ENCODE results near the gene VTCN1. TPM values are rescaled to one million over a fixed set of nuclear protein-coding genes. Genes with fewer than 3 reads are reported as not detected.

Gene VTCN1
- total and polyA plus RNA-seq, 2 of the 8 experiments (the other 6 are each of a cell fraction or from before 2014, with no cell fraction given): 0.32 TPM; not detected in 1

DNA sequence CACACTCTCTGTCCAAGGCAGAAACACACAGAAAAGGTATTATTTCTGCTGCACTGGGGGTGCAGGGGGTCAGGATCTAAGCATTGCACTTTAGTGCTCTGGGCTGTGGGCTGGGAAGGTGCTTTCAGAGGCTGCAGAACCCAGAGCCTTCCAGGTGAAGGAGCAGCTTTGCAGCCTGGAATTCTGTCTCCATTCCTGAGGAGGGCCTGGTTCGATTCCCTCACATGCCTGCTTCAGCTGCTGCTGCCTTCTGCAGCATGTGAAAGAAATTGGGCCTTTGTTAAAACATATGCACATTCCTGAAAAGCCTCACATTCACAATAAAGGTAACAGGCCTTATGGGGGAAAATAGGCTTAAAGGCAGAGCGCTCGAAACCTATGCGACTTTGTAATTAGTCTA lies 35.9 kb downstream of the VTCN1 start:
- Histone ChIP-seq H4K8ac (ENCODE audit: extremely low read depth, insufficient read depth, low read length) (no peak overlapping the region), H2BK12ac (ENCODE audit: low read depth, low read length) (no peak overlapping the region), H3K9ac (replicated peaks in 1 of 4; ENCODE audit: extremely low read depth in 1 of 4, low read depth in 3 of 4, low read length in 3 of 4) (no peak overlapping the region), H3K4me3 (ENCODE audit: extremely low read depth in 1 of 4, insufficient read depth in 2 of 4, low read depth in 3 of 4, low read length in 4 of 4) (no peak overlapping the region), H2AFZ (ENCODE audit: low read length) (no peak overlapping the region), H3K36me3 (ENCODE audit: control insufficient read depth in 2 of 4, insufficient read depth in 4 of 4, low read length in 3 of 4) (no peaks in the 10 kb centered on the region), H4K91ac (replicated peaks; ENCODE audit: insufficient read length, low read length) (no peak overlapping the region), H2BK15ac (ENCODE audit: low read length) (no peak overlapping the region), H3K56ac (replicated peaks; ENCODE audit: insufficient read length, low read depth, low read length) (no peak overlapping the region), H3K79me1 (ENCODE audit: low read depth, low read length) (no peaks in the 10 kb centered on the region), H3K14ac (ENCODE audit: insufficient read length) (no peak overlapping the region), H2BK120ac (replicated peaks; ENCODE audit: low read depth, low read length) (no peak overlapping the region), H3K27me3 (replicated peaks in 1 of 4; ENCODE audit: control insufficient read depth in 3 of 4, extremely low read depth in 1 of 4, insufficient read depth in 3 of 4, low read length in 3 of 4) (no peaks in the 10 kb centered on the region), H3K79me2 (ENCODE audit: control insufficient read depth in 1 of 2, insufficient read depth in 2 of 2, low read length in 2 of 2) (no peaks in the 10 kb centered on the region), H4K5ac (ENCODE audit: insufficient read length, low read depth, low read length) (peak overlapping the region; percentile 15), H2BK5ac (ENCODE audit: low read depth, low read length) (0 out of 2 replicates have a peak overlapping the region, but pooled peaks have one; percentile 15), H2AK5ac (ENCODE audit: low read depth, low read length) (0 out of 2 replicates have a peak overlapping the region, but pooled peaks have one; percentile 57), H3K18ac (ENCODE audit: extremely low read depth, low read length) (peak overlapping the region; percentile 62), H3K27ac (ENCODE audit: low read depth, low read length) (no peak overlapping the region), H3K4me1 (replicated peaks in 1 of 4; ENCODE audit: control insufficient read depth in 3 of 4, insufficient read depth in 4 of 4, low read length in 3 of 4) (peaks cover 3 to 15% (median 7%) of the 10 kb centered on the region in 4 experiments; a peak in 5 of 7 replicates), H2BK20ac (ENCODE audit: low read length) (no peak overlapping the region), H3K4ac (replicated peaks; ENCODE audit: insufficient read length, low read depth, low read length) (no peak overlapping the region), H3K4me2 (ENCODE audit: insufficient read depth in 1 of 2, low read depth in 2 of 2, low read length in 2 of 2) (peak overlapping the region in 1 of 2 experiments; percentile 22; a peak in 1 of 4 replicates), H3K23me2 (ENCODE audit: low read depth, low read length) (no peaks in the 10 kb centered on the region), H4K20me1 (replicated peaks in 1 of 2; ENCODE audit: control insufficient read depth in 1 of 2, insufficient read depth in 2 of 2, low read length in 2 of 2) (no peaks in the 10 kb centered on the region), H3K23ac (ENCODE audit: insufficient read length) (no peak overlapping the region), H3K9me3 (ENCODE audit: insufficient read depth in 2 of 2, low read depth in 1 of 2, low read length in 1 of 2) (no peaks in the 10 kb centered on the region; a peak in 1 of 4 replicates)
- CTCF ChIA-PET (ENCODE audit: partially characterized antibody): interaction anchor here (0.6 to 2.2 kb wide), 6 partner anchors 10 to 460 kb away, joined by 3 to 6 read pairs (median 4); no protein-coding TSS in a partner anchor
- DNase-seq (ENCODE audit: low read depth in 1 of 2, low spot score in 2 of 2): peak in 1 of 2 experiments; percentile 17
- FAIRE-seq: no peak
- POLR2A ChIA-PET (ENCODE audit: partially characterized antibody): interaction anchor here (0.9 kb wide), 1 partner anchor 115 kb away, joined by 3 read pairs; the partner anchor contains the start of gene TTF2
- WGBS, 2 experiments (ENCODE audit: extremely low coverage in 1 of 2, insufficient coverage in 1 of 2, insufficient read length in 1 of 2, insufficient replicate concordance in 2 of 2, low coverage in 1 of 2, low lambda C conversion rate in 2 of 2, missing lambda C conversion rate in 1 of 2): 83% methylated on average over 4 of the region's 4 CpGs; no CpG with 5 or more reads in 1 of the 2 experiments
- TF ChIP-seq POU5F1 (IDR thresholded peaks at IDR 0.05; ENCODE audit: low read depth, low read length): no peak
- TF ChIP-seq EGR1 (IDR thresholded peaks at IDR 0.05; ENCODE audit: borderline replicate concordance, low read depth, low read length): no peak
- no peak for TF ChIP-seq KDM4A (IDR thresholded peaks at IDR 0.05; ENCODE audit: low read depth, low read length, severe bottlenecking)
- no peak for TF ChIP-seq SRF (IDR thresholded peaks at IDR 0.05; ENCODE audit: low read depth, low read length)
- TF ChIP-seq RAD21 (IDR thresholded peaks at IDR 0.05 in 1 of 2, conservative IDR thresholded peaks at IDR 0.05 in 1 of 2; ENCODE audit: low read depth in 2 of 2, low read length in 2 of 2): peak in 1 of 2 experiments; percentile 11; a peak in 1 of 4 replicates
- no peak for TF ChIP-seq JUND (IDR thresholded peaks at IDR 0.05; ENCODE audit: low read length)
- TF ChIP-seq SIX5 (IDR thresholded peaks at IDR 0.05; ENCODE audit: low read depth, low read length): no peak
- TF ChIP-seq RFX5 (IDR thresholded peaks at IDR 0.05; ENCODE audit: borderline replicate concordance, low read depth, low read length): no peak
- no peak for TF ChIP-seq BACH1 (IDR thresholded peaks at IDR 0.05; ENCODE audit: low read length)
- no peak for TF ChIP-seq NRF1 (IDR thresholded peaks at IDR 0.05; ENCODE audit: low read depth, low read length)
- no peak for TF ChIP-seq TAF1 (IDR thresholded peaks at IDR 0.05; ENCODE audit: low read depth, low read length)
- TF ChIP-seq, protein P1, sequence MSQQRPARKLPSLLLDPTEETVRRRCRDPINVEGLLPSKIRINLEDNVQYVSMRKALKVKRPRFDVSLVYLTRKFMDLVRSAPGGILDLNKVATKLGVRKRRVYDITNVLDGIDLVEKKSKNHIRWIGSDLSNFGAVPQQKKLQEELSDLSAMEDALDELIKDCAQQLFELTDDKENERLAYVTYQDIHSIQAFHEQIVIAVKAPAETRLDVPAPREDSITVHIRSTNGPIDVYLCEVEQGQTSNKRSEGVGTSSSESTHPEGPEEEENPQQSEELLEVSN (IDR thresholded peaks at IDR 0.05): no peak
- no peak for TF ChIP-seq EZH2 (IDR thresholded peaks at IDR 0.05; ENCODE audit: low read depth, low read length, severe bottlenecking)

Data from H1 (cell line).